ENCODE data around the gene SPATA22. TPM values are rescaled to one million over a fixed set of nuclear protein-coding genes. Genes with fewer than 3 reads are reported as not detected.
"Not testable (repeated sequence)": the region's sequence is repeated elsewhere in the genome, so short reads cannot be mapped to it uniquely, and the experiment has no call there.

The SPATA22 gene
- total and polyA plus RNA-seq, 8 donors: 0.09 to 0.46 TPM; not detected in 6

DNA sequence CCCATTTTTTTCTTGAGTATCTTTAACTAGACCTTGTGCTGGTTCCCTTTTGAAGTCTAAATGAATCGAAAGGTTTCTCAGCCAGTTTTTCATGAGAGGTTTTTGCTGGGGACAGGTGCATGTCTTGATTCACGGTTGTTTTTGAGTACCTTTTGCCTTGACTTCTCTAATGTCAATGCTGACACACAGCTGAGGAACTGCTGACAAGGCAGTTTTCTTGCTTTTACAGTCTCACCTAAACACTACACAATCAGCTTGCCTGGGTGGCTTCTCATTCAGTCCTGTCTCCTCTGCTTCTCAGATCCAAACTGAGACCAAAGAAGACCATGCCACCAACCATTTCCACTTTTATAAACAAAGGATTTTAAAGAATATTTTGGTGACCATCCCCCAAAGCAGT, 53.4 kb downstream of the SPATA22 start:
- no peak for FAIRE-seq
- no peaks in the 10 kb centered on the region for H3K27me3 ChIP-seq
- no peaks in the 10 kb centered on the region for H3K36me3 ChIP-seq
- no peak for TF ChIP-seq CTCF (IDR thresholded peaks at IDR 0.05)
- no peak for DNase-seq
- H3K9me3 ChIP-seq: no peaks in the 10 kb centered on the region
- H3K4me3 ChIP-seq: no peak overlapping the region
- ATAC-seq: no peak
- no peak overlapping the region for H3K27ac ChIP-seq
- H3K4me1 ChIP-seq: no peaks in the 10 kb centered on the region
- WGBS, 2 donors: 32 to 36% methylated on average over 2 of the region's 2 CpGs
- intact Hi-C loops (cut with DNase I): no loop called here

DNA sequence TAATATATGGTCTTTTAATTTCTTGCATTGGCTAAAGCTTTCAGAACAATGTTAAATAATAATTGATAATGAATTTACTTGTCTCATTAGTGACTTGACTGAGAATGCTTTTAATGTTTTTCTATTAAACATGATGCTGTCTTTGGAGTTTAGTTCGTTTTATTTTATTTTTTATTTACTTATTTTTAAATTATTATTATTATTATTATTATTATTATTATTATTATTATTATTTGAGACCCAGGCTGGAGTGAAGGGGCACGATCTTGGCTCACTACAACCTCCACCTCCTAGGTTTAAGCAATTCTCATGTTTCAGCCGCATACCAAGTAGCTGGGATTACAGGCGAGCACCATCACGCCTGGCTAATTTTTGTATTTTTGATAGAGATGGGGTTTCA, 56.0 kb downstream of the SPATA22 start:
- no peak for ATAC-seq
- FAIRE-seq: no peak
- H3K9me3 ChIP-seq: no peaks in the 10 kb centered on the region

DNA sequence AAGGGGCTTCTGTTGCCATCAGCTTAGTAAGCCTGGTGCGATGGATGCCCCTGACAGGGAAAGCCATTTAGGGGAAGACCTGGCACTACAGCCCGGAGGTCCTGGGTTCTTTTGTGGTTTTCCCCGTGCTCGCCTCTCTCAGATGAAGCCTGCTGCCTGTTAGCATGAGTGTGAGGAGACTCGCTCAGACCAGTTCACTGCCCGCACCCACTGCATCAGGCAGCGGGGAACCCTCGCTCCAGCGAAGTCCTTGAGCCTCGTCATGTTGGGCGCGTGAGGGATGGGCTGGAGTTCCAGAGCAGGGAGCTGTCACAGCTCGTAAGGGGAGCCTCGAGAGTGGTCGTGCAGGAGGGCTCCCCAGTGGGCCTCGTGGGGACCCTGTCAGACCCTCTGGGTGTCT, 59.4 kb downstream of the SPATA22 start:
- H3K27ac ChIP-seq: not testable (repeated sequence)

More for the DNA sequence above, 56.0 kb downstream of the SPATA22 start:
- TF ChIP-seq CTCF (IDR thresholded peaks at IDR 0.05): no peak
- no peak overlapping the region for H3K27ac ChIP-seq
- no peaks in the 10 kb centered on the region for H3K4me1 ChIP-seq
- no peak overlapping the region for H3K4me3 ChIP-seq
- 67 to 82% methylated on average over 5 of the region's 5 CpGs for WGBS, 2 donors
- H3K27me3 ChIP-seq: no peaks in the 10 kb centered on the region
- DNase-seq: no peak
- intact Hi-C loops (cut with DNase I): no loop called here
- H3K36me3 ChIP-seq: no peaks in the 10 kb centered on the region

DNA sequence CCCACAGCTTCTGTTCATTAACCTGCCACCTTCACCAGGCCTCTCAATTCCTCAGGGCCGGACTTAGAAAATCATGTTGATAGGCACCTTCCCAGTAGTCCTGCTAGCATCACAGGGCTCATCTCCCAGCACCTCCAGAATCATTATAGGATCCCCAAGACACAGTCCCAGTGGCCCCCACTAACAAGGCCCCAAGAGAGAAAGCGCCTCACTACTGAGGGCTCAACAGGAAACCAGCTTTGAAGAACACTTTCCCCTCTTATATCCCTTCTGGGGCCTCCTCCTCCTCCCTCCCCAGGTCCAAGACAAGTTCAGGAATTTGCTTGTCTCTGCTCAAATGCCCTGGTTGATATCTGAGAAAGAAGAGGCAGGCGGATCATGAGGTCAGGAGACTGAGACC, 60.5 kb downstream of the SPATA22 start, which contains the start of gene OR3A3:
OR3A3 (plus strand) TSS at position 301 of the 400 bp plus-strand sequence.
- no peak within 1 kb of the TSS for H3K4me3 ChIP-seq
- no peaks in the 10 kb centered on the region for H3K27me3 ChIP-seq
- no peaks in the 10 kb centered on the region for H3K4me1 ChIP-seq
- intact Hi-C loops (cut with DNase I): no loop called here
- no peak for DNase-seq
- no peak for ATAC-seq
- FAIRE-seq: no peak
- no peak within 1 kb of the TSS for H3K27ac ChIP-seq
- no peaks in the 10 kb centered on the region for H3K36me3 ChIP-seq
- no peaks in the 10 kb centered on the region for H3K9me3 ChIP-seq
- TF ChIP-seq CTCF (IDR thresholded peaks at IDR 0.05): no peak
- 72 to 73% methylated on average over 3 of the region's 3 CpGs for WGBS, 2 donors

More for the DNA sequence above, 59.4 kb downstream of the SPATA22 start:
- intact Hi-C loops (cut with DNase I); FAIRE-seq; H3K27me3 ChIP-seq; ATAC-seq; DNase-seq; H3K4me3 ChIP-seq; H3K9me3 ChIP-seq; H3K36me3 ChIP-seq; H3K4me1 ChIP-seq: not testable (repeated sequence)
- WGBS, 2 donors: 50 to 64% methylated on average over 1 to 5 of the region's 16 CpGs

GRCh38 chr17:3403856-3404255, 67.8 kb downstream of the SPATA22 start:
- intact Hi-C loops (cut with DNase I); ATAC-seq; H3K4me1 ChIP-seq; DNase-seq; H3K27ac ChIP-seq; H3K27me3 ChIP-seq; H3K4me3 ChIP-seq; H3K36me3 ChIP-seq; FAIRE-seq; H3K9me3 ChIP-seq: not testable (repeated sequence)
- WGBS, 2 donors: 65 to 87% methylated on average over 1 of the region's 1 CpG

DNA sequence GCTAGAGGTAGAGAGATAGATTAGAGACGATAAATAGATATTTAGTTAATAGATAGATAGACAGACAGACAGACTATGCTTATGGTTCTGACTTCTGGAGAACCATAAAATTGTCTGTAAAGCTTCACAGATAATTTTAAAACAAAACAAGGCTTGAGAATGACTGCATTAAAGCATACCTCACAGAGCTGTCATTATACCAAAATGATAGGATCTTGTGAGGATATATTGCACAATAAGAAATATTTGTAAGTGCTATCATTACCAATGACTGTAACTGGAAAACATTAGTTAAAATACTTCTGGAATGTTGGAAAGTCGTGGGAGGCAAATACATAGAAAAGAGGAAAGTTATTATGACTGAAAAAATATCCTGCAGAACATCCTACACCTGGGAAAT, 69.8 kb downstream of the SPATA22 start:
- no peak for ATAC-seq
- Histone ChIP-seq H3K27ac (no peak overlapping the region), H3K27me3 (no peaks in the 10 kb centered on the region), H3K36me3 (no peaks in the 10 kb centered on the region), H3K9me3 (no peaks in the 10 kb centered on the region), H3K4me1 (no peaks in the 10 kb centered on the region), H3K4me3 (no peak overlapping the region)
- TF ChIP-seq CTCF (IDR thresholded peaks at IDR 0.05): no peak
- intact Hi-C loops (cut with DNase I): no loop called here
- DNase-seq: no peak
- FAIRE-seq: no peak
- WGBS, 2 donors: 30 to 36% methylated on average over 2 of the region's 2 CpGs

Data from pancreas (tissue), 10 donors.